GM12865 (cell line): ENCODE results near the gene DKC1.
"Not testable (repeated sequence)": the region's sequence is repeated elsewhere in the genome, so short reads cannot be mapped to it uniquely, and the experiment has no call there.

Experiments used
- DNase-seq: peaks from one replicate; pipeline ENCODE4 v3.0.0; 2010; ENCODE audit warnings: low read depth
- H3K4me3 ChIP-seq: 2 replicates; pipeline ENCODE4 v1.5.1; 2011; ENCODE audit warnings: mild to moderate bottlenecking, low read depth, low read length, control low read depth
- CTCF ChIP-seq: IDR thresholded peaks from 2 replicates; pipeline ENCODE4 v1.5.1; 2011; ENCODE audit warnings: low read length, control low read depth, low read depth, inconsistent platforms; ENCODE audit not compliant: insufficient read depth; ENCODE audit errors: missing control alignments

Gene DKC1

GRCh38 chrX:154806837-154807501, 44.3 kb downstream of the DKC1 start:
- H3K4me3 ChIP-seq, result no peak overlapping the region
- no peak for DNase-seq
- no peak for TF ChIP-seq CTCF

DNA sequence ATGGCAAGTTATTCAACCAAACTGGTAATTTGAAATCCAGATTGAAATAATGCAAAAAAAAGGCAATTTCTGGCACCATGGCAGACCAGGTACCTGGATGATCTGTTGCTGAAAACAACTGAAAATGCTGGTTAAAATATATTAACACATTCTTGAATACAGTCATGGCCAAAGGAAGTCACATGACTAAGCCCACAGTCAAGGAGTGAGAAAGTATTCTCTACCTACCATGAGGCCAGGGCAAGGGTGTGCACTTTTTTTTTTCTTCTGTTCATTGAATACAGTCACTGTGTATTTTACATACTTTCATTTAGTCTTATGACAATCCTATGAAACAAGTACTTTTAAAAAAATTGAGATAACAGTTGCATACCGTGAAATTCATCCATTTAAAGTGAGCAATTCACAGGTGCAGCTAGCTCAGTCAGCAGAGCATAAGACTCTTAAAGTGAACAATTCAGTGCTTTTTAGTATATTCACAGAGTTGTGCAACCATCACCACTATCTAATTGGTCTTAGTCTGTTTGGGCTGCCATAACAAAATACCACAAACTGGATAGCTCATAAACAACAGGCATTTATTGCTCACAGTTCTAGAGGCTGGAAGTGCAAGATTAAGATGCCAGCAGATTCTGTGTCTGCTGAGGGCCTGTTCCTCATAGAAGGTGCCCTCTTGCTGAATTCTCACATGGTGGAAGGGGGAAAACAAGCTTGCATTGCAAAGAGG, 47.4 kb downstream of the DKC1 start:
- DNase-seq, result no peak
- no peak for TF ChIP-seq CTCF
- no peak overlapping the region for H3K4me3 ChIP-seq

DNA sequence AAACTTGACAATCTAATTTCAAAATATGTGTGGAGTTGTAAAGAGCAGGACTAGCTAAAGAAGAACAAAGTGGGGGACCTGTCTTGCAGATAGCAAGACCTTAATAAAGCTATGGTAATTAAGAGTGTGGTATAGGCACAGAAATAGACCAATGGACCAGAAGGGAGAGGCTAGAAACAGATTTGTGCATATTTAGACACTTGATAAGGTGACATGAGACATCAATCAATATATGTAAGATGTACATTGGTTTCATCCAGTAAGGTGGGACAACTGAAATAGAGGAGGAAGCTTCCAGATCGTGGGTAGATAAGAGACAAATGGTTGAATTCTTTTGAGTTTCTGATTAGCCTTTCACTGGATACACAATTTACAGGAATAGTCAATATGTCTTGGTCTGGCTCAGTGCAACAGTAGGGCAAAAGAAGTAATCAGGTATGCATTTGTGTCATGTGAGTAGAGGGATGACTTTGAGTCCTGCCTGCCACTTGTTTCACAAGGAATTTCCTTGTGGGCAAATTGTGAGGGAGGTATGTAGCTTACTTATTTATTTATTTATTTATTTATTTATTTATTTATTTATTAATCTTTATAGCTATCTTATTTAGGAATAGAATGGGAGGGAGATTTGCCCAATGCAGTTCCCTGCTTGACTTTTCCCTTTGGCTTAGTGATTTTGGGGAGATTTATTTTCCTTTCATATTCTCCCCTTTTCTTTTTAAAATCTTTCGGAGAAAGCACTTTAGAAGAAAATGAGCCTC, 49.9 kb downstream of the DKC1 start:
- H3K4me3 ChIP-seq, result no peak overlapping the region
- no peak for TF ChIP-seq CTCF
- DNase-seq, result no peak

GRCh38 chrX:154813801-154814200, 51.1 kb downstream of the DKC1 start:
- no peak for TF ChIP-seq CTCF
- no peak overlapping the region for H3K4me3 ChIP-seq
- DNase-seq, result no peak

- no peak for TF ChIP-seq CTCF
- no peak for DNase-seq
- no peak overlapping the region for H3K4me3 ChIP-seq
Measured at GRCh38 chrX:154815274-154815818, 52.7 kb downstream of the DKC1 start.

- not testable (repeated sequence) for DNase-seq, H3K4me3 ChIP-seq
Measured at GRCh38 chrX:154816326-154816898, 53.7 kb downstream of the DKC1 start.

DNA sequence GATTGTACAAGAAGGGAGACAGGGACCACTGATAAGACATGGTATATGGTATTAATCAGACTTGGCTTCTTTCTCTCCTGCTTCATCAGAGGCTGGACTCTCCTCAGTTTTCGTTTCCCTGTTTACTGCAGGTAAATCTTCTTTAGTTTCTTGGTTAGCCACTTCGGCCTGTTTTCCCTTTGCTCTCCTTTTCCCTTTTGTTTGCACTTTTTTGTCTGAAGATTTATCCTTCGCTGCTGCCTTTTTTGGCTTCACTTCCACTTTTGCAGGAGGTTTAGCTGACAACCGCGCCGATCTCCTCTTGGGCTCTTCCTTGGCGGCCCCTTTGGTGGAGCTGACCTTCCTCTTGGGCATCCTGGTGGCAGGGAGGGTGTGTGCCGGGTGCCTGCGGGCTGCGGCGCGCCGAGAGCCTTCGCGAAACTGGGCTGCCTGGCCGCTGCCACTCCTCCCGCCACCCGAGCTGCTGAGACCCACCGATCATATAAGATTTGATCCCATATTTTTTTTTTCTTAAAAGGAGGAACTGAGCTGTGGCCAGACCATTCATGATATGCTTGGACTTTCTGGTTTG, 54.5 kb downstream of the DKC1 start:
- DNase-seq, H3K4me3 ChIP-seq: not testable (repeated sequence)
